ENCODE measurements around the gene STX18. TPM values are rescaled to one million over a fixed set of nuclear protein-coding genes. Genes with fewer than 3 reads are reported as not detected.

The STX18 gene
- total RNA-seq, 1 donor from 2014 or later: 26.4 TPM

DNA sequence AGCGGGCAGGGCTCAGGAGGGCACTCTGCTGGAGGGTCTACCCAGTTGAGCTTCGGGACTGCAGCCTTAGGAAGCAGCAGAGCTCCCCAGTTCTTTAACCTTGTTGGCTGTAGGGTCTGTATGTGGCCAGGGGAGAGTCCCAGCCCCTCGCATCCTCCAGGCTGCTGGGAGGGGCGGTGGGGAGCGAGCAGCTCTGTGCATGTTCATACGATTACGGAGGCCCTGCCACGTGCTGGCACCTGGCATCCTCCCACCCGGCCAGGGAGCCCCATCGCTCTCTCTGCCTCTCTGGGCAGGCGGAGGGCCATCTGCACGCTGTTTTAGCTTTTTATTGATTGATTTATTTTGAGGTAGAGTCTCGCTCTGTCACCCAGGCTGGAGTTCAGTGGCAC is 133.7 kb downstream of the STX18 start:
- no peak for DNase-seq (ENCODE audit: extremely low read depth, low read depth, low spot score)

DNA sequence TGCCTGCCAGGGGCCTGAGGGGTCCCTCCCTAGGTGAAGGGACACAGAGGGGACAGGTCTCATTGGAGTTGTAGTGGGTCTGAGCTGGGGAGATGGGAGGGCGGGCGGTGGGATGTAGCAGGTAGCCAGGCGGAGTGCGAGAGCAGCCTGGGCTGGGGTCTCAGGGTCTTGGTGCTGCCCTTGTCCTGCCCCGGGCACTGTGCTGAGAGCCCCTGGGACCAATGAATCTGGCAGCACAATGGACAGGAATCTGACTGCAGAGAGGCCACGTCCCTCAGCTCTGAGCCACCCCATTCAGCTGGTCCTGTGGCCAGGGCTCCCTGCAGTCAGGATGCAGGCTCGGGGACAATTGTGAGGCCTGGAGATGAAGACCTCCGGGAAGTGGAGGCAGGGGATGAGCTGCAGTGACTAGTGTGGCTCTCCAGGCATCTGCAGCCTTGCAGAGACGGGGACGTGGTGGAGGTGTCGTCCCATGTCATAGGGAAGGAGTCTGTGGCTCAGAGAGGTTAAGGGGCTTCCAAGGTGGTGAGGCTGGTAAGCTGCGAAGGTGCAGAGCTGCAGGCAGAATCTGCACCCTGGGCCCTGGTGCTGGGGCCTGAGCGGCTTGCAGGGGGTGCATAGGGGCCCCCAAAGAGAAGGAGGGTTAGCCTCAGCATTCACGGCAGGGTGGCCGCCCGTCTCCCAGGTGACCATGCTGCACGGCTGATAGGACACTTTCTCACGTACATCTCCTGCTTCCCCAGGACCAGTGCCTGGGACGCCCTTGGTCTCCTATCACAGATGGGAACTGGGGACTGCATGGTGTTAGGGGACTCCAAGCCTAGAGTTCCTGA is 134.3 kb downstream of the STX18 start:
- no peak for DNase-seq (ENCODE audit: extremely low read depth, low read depth, low spot score)

DNA sequence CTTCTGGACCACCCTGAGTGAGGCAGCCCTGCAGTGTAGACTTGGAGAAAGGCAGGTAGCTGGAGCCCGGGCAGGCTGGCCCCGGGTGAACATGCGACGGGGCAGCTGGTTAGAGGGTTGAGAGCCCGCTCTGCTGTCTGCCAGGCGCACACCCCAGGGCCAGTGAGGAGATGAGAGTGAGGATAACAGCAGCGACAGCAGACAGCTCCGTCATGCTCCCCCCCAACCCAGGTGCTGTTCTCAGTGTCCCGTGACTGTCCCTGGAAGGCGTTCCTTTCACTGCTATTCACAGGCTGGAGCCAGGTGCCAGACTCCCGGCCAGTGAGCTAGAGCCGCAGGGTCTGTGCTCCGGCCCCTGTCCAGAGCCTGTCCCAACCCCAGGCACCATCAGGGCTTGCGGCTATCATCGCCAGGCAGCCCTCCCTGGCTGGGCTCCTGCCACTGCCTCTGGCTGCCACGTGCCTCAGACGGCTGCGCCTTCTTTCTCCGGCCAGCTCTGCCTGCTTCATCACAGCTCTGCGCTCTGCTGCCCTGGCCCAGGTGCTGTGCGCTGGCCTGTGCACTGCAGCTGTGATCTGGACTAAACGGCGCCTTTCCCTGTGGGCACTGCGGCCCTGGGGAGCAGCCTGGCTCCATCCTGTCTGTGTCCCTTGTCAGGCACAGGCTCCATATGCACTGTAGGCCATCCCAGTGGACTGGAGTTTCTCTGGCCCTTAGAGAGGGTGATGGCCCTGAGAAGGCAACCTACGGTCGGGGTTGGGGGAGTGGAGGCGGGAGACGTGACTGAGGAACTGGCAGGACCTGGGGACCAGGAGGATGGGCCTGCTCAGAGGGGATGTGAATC is 135.2 kb downstream of the STX18 start:
- DNase-seq (ENCODE audit: extremely low read depth, low read depth, low spot score): no peak

DNA sequence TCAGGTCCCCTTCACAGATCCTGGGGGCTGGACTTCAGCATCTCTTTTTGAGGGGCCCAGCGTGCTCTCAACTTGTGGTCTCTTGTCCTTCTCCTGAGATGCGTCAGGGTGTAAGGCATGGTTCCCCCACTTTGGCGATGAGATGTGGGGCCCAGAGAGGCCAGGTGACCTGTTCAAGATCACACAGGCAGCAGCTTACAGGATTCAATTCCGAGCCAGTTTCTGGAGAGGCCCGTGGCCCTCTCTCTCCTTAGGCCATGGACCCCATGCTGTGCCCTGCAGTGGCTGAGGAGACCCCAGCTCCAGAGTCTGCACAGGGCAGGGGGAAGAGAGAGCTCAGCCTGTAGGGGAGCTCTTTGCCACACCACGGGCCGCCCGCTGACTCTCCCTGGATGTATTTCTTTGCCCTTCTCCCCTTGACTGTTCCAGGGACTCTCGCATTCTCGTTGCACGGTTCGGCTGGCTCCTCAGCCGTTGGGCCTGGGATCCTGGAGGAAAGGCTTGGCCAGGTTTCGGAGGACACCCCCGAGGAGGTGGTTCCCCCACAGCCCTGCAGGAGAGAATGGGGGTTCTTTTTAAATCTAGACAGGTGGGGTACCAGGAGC is 136.4 kb downstream of the STX18 start:
- no peak for DNase-seq (ENCODE audit: extremely low read depth, low read depth, low spot score)

DNA sequence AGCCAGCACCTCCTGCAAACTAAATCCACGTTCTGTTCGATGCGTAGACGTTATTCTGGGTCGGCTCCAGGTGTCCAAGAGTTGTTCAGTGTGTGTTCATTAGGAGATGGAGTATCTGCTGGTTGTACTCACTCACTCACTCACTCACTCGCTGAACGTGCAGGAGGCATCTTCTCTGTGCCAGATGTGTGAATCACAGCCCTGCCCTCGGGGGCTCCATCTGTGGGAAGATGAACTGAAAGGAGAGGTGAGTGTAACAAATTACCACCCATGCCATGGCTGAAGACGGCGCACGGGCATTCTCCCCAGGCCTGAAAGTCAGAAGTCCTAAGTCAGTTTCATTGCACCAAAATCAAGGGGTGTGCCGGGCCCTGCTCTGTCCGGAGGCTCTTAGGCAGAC is 138.9 kb downstream of the STX18 start:
- DNase-seq (ENCODE audit: extremely low read depth, low read depth, low spot score): no peak

DNA sequence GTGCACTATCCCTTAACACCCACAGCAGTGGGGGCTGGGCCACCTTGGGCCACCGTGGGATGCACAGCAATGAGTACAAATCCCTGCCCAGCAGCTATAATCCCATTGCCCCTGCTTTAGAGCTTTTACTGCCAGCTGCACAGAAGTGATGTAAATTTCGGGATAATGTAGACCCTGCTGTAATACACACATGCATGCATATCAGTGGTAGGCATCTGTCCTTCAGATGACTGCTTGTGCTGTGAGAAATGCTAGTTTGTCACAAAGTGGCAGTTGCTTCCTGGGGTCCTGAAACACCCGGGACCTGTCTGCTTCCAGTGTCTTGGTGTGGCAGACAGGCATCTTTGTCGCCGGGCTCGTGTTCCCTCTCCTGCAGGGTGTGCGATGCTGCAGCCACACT is 140.8 kb downstream of the STX18 start:
- no peak for DNase-seq (ENCODE audit: extremely low read depth, low read depth, low spot score)

DNA sequence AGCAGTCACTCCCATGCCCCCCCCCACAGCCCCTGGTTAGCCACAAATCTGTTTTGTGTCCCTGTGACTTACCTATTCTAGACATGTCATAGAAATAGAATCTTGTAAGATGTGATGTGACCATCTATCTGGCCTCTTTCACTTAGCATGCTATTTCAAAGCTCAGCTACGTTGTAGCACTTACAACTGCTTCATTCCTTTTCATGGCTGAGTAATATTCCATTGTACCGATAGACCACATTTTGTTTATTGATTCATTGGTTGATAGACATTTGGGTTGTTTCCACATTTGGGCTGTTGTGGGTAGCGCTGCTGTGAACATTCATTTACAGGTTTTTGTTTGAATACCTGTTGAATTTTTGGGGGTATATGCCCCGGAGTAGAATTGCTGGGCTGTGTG is 143.4 kb downstream of the STX18 start:
- DNase-seq (ENCODE audit: extremely low read depth, low read depth, low spot score): no peak

DNA sequence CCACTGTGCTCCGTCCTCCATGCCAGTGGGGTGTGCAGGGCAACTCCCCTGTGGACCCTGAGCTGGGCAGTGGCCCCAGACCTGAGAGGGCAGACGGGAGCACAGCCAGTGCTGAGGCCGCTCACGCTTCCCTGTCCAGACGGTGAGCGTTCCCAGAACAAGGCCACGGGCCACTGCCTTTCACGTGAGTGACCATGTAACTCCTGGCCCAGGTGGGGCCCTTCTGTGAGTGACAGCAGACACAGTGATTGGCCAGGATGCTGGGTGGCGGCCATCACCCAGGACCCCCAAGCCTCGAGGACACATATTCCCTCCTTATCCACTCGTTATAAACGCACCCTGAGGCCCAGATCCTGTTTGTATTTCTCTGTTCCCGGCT is 144.4 kb downstream of the STX18 start:
- no peak for DNase-seq (ENCODE audit: extremely low read depth, low read depth, low spot score)

DNA sequence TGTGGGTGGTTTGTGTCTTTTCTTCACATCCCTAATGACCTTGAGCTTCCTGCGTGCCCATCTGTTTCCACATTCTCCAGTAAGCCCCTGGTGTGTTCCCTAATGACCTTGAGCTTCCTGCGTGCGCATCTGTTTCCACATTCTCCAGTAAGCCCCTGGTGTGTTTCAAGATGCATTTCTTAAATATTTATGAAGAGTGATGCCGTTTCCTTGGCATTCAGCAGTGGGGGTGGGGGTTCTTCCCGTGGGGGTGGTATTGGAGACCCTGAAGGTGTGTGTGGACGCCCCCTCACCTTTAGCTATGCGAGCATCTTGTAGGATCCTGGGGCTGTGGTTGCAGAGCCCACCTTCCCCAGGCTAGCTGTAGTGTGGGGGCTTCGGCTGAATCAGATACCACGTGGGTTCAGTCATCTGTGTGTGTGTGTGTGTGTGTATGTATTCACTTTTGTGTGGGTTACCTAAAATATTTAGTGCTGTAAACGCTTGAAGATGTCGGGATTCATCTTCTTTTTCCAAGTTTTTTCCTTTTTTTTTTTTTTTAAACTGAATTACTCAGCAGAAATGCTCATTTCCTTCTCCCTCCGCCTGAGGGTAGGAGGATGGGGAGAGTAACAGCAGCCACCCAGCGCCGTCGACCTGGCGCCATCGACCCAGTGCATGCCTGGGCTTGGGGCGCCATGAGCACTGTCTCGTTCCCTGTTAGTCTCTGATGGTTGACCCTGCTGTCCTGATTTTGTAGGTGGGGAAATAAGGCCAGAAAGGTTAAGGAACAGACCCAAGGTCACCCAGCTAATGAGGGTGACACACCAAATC is 145.0 kb downstream of the STX18 start:
- DNase-seq (ENCODE audit: extremely low read depth, low read depth, low spot score): no peak

DNA sequence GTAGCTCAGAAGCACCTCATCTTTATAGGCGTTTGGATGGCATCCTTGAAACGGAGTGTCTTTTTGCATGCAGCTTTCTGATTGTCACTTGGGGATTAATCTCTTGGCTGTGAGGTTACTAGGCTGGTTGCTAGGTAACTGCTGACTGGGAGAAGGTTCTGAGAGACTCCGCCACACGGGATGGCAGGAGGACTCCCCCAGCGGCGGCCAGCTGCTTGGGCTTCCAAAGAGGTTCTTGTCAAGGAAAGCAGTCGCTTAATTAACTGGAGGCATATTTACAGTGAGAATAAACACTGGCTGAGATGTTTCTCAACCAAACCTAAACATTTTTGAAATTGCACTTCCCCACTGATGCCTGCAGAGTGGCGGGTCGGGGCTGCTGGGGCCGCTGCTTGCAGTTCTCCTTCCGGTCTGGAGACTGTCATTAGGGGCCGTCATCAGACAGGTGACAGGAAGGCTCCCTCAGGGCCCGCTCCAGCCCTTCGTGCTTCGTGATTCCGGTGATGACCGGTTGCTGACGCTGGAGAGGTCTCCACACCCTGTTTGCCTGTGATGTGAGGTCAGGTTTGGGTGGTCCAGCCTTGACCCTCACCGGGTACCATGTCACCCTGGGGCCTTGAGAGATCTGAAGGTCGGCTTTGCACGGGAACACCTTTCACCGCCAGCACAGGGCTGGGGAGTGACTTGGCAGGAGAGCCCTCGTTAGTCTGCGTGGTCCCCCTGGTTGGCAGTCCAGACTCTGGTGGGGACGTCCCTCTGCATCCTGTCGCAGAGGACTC is 145.8 kb downstream of the STX18 start:
- DNase-seq (ENCODE audit: extremely low read depth, low read depth, low spot score): no peak

DNA sequence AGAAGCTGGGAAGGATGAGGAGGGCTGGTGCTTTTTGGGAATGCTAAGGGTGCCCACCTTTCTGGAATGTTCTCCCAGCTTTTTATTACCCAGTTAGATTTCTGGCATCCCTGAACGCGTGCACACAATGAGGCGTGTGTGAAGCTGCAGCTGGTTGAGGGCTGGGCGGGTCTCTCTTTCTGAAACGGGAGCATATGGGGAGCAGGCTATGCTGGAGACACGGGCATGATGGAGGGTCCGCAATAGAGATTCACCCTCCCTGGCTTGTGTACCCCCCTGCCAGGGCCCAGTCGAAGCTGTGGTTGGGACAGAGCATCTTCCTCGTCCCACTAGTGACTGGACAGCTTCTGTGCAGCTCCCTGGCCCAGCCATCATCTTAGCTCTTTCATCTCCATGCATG is 146.5 kb downstream of the STX18 start:
- DNase-seq (ENCODE audit: extremely low read depth, low read depth, low spot score): no peak

DNA sequence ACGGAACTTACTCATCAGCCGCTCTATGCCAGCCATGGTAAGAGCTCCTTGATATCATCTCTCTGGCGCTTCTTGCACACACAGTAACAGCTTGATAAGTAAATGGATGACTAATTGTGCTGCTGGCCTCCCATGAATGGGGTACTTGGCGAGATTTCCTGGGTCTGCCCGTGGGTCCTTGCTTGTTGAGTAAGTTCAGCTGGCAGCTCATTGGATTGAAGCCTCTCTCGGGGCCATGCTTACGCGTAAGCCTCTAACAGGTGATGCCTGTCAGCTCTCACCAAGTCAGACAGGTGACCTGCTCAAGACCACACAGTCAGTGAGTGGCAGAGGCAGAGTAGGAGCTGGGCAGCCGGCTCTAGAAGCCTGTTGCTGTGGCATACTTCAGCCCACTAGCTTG is 147.2 kb downstream of the STX18 start:
- DNase-seq (ENCODE audit: extremely low read depth, low read depth, low spot score): no peak

DNA sequence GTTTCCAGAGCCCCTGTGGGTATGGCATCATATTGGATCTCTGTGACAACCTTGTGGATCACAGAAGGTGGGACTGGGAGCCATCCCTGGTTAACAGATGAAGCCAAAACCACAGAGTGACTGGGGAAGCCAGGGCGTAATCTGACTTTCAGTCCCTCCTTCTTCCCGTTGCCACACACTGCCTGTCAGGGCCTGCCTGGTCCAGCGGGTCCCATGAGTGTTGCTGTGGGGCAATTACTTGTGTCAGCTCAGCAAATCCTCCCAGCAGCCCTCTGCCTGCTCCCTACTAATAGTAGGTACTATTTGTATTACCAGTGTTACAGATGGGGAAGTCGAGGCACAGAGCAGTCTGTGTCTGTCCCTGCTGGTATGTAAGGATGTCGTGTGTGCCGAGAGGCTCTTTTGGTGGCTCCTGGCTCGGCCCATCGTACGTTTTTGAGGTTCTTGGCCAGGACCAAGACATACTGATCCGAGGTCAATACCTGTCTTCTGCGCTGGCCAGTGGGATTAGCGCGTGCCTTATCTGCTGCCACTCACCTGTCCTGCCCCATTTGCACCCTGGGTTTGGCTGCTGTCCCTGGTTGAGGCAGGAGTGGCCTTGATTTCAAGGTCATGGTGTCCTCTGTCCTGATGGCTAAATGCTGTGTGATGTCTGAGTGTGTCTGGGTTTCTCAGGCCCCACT is 149.2 kb downstream of the STX18 start:
- no peak for DNase-seq (ENCODE audit: extremely low read depth, low read depth, low spot score)

DNA sequence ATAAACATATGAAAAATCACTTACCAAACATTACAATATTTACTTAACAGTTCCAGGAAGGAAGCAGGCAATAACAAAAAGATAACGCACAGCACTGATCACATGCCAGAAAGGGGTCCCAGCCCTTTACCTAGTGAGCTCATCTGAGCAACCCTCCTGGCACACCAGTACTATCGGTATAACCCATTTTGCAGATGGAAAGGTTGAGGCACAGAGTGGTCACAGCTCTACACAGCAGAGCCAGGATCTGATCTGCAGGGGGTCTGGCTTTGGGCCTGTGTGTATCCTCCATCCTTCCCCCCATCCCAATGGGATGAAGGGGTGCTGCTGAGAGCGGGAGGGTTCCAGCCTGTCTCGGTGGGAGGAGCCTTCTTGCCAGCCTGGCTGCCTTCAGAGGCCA is 150.0 kb downstream of the STX18 start:
- no peak for DNase-seq (ENCODE audit: extremely low read depth, low read depth, low spot score)

DNA sequence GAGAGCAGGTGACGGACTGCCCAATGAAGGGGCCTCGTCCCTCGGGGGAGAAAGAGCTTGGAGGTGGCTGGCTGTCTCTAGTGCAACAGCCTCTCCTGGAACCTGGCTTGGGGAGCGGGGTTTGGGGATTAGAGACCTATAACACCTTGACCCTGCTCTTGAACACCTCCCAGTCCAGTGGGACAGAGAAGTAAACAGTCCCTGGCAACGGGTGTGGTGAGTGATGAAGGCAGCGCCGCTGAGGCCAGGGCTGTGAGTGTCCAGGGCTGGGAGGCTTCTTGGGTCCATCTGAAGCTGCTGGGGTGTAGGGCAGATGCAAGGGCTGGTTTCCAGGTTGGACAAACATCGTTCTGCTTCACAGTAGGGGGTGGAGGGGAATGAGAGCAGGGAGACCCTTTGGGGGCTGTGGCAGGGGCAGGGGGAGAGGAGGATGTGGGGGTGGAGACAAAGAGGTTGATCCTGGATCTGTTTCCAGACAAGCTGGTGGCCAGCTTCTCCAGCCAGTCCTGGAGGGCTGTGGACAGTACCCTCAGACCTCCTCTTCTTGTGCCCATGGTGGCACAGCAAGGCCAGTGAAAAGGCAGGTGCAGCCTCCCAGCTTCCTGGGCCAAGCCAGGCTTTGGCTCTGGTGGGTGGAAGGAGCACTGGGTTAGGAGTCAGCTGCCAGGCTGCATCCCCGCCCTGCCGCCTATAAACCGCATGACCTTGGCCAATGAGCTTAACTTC is 151.2 kb downstream of the STX18 start:
- no peak for DNase-seq (ENCODE audit: extremely low read depth, low read depth, low spot score)

DNA sequence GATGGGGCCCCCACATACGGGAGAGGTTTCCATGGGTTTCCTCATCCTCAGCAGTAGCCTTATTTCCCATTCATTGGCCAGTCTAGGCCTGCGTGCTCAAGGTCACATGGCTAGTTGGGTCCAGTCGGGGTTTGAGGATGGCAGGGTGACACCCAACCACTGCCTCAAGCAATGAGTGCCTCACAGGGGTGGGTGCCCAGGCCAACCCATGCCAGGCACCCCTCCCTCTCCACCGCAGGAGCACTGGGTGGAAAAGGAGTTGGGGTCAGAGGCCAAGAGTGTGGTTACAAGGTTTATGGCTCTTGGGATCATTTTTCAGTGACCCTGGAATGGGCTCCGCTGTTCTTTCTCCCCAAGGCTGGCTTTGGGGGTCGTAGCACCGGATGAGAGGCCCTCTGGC is 151.8 kb downstream of the STX18 start:
- no peak for DNase-seq (ENCODE audit: extremely low read depth, low read depth, low spot score)

DNA sequence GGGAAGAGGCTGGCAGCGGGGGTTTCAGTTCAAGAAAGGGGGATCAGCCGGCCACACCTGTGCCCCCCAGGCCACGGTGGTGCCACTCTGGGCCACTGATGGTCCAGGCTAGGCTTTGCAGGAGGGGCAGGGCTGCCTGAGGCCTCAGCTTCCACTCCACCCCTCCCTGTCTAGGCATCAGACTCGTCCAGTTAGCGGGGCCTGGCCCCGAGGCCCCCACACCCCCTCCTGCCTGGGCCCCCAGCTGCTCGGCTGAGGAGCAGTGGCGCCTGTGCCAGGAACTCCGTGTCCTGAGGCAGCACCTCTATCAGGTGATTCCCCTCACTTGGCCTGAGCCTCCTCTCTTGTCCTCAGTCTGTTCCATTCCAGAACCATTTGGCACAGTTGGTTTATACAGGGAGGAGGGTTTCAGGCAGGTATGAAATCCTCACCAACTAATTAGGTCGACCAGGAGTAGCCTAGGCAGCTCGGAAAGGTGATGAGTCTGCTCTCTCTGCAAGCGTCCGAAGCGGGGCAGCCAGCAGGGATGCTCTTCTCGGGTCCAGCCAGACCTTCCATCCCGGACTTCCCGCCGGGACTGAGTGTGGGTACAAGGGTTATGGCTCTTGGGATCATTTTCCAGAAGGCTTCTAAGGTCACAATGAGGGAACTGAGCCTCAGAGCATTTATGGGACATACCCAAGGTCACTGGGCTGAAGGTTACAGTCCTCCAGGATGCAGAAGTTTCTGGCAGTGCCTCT is 152.8 kb downstream of the STX18 start:
- DNase-seq (ENCODE audit: extremely low read depth, low read depth, low spot score): no peak

DNA sequence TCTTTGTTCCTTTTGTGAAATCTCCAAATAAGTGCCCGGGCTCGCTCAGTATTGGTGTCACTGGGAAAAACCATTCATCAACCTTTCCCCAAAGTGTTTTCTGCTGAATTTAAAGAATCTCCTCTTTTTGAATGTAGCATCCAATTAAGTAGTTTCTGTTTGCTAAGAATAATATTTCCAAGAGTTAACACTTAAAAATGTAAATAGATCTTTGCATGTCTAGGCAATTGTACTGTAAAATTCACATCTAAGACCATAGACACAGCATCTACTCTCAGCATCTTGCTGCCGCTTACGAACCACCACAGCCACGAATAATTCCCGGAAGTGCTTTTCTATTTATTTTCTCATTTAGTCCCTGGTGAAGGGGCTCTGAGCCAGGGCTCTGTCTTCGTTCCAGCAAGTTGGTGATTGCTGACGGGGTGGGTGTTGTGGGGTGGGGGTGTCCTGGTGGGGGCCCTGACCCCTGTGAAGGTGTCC is 153.5 kb downstream of the STX18 start:
- no peak for DNase-seq (ENCODE audit: extremely low read depth, low read depth, low spot score)
